Tibial artery (tissue), 4 donors: ENCODE data around the gene KDM4B.
"Not testable (repeated sequence)": the region's sequence is repeated elsewhere in the genome, so short reads cannot be mapped to it uniquely, and the experiment has no call there.

Experiments used
- DNase-seq, 2 donors: peaks; one replicate each; pipeline ENCODE4 v3.0.0-alpha.2; 2019
- H3K27ac ChIP-seq, 2 donors: fragments of 200-600 bp; sonication (generic) in 1 of 2; 1 replicate in 1 of 2; 2 replicates in 1 of 2; pipeline ENCODE4 v1.5.1; 2018 to 2019; ENCODE audit warnings: mild to moderate bottlenecking in 1 of 2
- H3K27me3 ChIP-seq, 2 donors: fragments of 200-600 bp; sonication (generic) in 1 of 2; one replicate each; pipeline versions ENCODE4 v1.5.1 to v1.6.0; 2016 to 2019
- H3K36me3 ChIP-seq, 3 donors: fragments of 200-600 bp; sonication (generic) in 2 of 3; one replicate each; pipeline ENCODE4 v1.5.1; 2016 to 2019; ENCODE audit warnings: mild to moderate bottlenecking in 2 of 3
- H3K4me1 ChIP-seq, 4 donors: fragments of 200-600 bp; sonication (generic) in 2 of 4; 1 replicate in 3 of 4; 2 replicates in 1 of 4; pipeline ENCODE4 v1.5.1; 2016 to 2019
- H3K4me3 ChIP-seq, 2 donors: fragments of 200-600 bp; sonication (generic) in 1 of 2; 1 replicate in 1 of 2; 2 replicates in 1 of 2; pipeline ENCODE4 v1.5.1; 2018 to 2019; ENCODE audit warnings: mild to moderate bottlenecking in 2 of 2
- H3K9me3 ChIP-seq, 3 donors: fragments of 200-600 bp; sonication (generic) in 1 of 3; one replicate each; pipeline ENCODE4 v1.5.1; 2016 to 2019
- CTCF ChIP-seq, 2 experiments: fragments of 200-600 bp in 1 of 2; fragments of 450-650 bp in 1 of 2; IDR thresholded peaks; one replicate each; pipeline ENCODE4 v1.5.1; 2017 to 2019; ENCODE audit warnings: antibody characterized with exemption in 2 of 2, mild to moderate bottlenecking in 1 of 2, moderate library complexity in 1 of 2
- intact Hi-C: fragments of 100-400 bp; cut with DNase I; formaldehyde crosslinking; loops from one replicate; pipeline ENCODE4 v1.15.0; 2023; ENCODE audit warnings: low total_unique reads

The KDM4B gene

GRCh38 chr19:5029596-5029995 is 60.7 kb downstream of the KDM4B start:
- peak; percentile 37 to 49 for TF ChIP-seq CTCF (IDR thresholded peaks at IDR 0.05)
- H3K27me3 ChIP-seq, H3K4me3 ChIP-seq, H3K9me3 ChIP-seq, H3K27ac ChIP-seq, intact Hi-C loops: not testable (repeated sequence)
- Histone ChIP-seq H3K36me3 (peaks cover 11 to 25% (median 22%) of the 10 kb centered on the region in 3 donors), H3K4me1 (peaks cover 0 to 25% (median 9%) of the 10 kb centered on the region in 4 donors)
- peak in 1 of 2 donors; percentile 46 for DNase-seq

GRCh38 chr19:5030136-5030820 is 61.4 kb downstream of the KDM4B start:
- Histone ChIP-seq H3K36me3 (peaks cover 11 to 32% (median 28%) of the 10 kb centered on the region in 3 donors), H3K4me3 (no peak overlapping the region), H3K9me3 (no peaks in the 10 kb centered on the region), H3K27me3 (no peaks in the 10 kb centered on the region), H3K4me1 (peaks cover 0 to 27% (median 11%) of the 10 kb centered on the region in 4 donors), H3K27ac (no peak overlapping the region)
- intact Hi-C loops: loop anchor here (2.0 to 10.0 kb wide), 3 partner anchors 155 to 295 kb away; no protein-coding TSS in a partner anchor
- no peak for TF ChIP-seq CTCF (IDR thresholded peaks at IDR 0.05)
- no peak for DNase-seq

- DNase-seq: no peak
- H3K4me1 ChIP-seq: peaks cover 0 to 33% (median 14%) of the 10 kb centered on the region in 4 donors
- intact Hi-C loops: loop anchor here (2.0 to 10.0 kb wide), 3 partner anchors 156 to 296 kb away; no protein-coding TSS in a partner anchor
Measured at GRCh38 chr19:5030822-5031221, 61.9 kb downstream of the KDM4B start.

GRCh38 chr19:5031231-5032100 is 62.6 kb downstream of the KDM4B start:
- Histone ChIP-seq H3K36me3 (peaks cover 11 to 34% (median 28%) of the 10 kb centered on the region in 3 donors), H3K4me3 (no peak overlapping the region), H3K4me1 (peaks cover 4 to 38% (median 18%) of the 10 kb centered on the region in 4 donors), H3K27ac (no peak overlapping the region), H3K9me3 (no peaks in the 10 kb centered on the region), H3K27me3 (no peaks in the 10 kb centered on the region)
- DNase-seq: peak; percentile 80 to 87
- peak; percentile 91 to 92 for TF ChIP-seq CTCF (IDR thresholded peaks at IDR 0.05)
- intact Hi-C loops: loop anchor here (2.0 to 10.0 kb wide), 3 partner anchors 157 to 297 kb away; no protein-coding TSS in a partner anchor

More at GRCh38 chr19:5030822-5031221, 61.9 kb downstream of the KDM4B start:
- no peak overlapping the region for H3K4me3 ChIP-seq
- TF ChIP-seq CTCF (IDR thresholded peaks at IDR 0.05): no peak
- no peaks in the 10 kb centered on the region for H3K27me3 ChIP-seq
- no peaks in the 10 kb centered on the region for H3K9me3 ChIP-seq
- H3K27ac ChIP-seq: no peak overlapping the region
- H3K36me3 ChIP-seq: peaks cover 11 to 34% (median 28%) of the 10 kb centered on the region in 3 donors

- H3K27ac ChIP-seq: no peak overlapping the region
- DNase-seq: no peak
- peaks cover 11 to 34% (median 28%) of the 10 kb centered on the region in 3 donors for H3K36me3 ChIP-seq
- TF ChIP-seq CTCF (IDR thresholded peaks at IDR 0.05): no peak
- H3K9me3 ChIP-seq: no peaks in the 10 kb centered on the region
- intact Hi-C loops: loop anchor here (5.0 to 10.0 kb wide), 2 partner anchors 225 to 298 kb away; no protein-coding TSS in a partner anchor
- no peaks in the 10 kb centered on the region for H3K27me3 ChIP-seq
- H3K4me3 ChIP-seq: no peak overlapping the region
- H3K4me1 ChIP-seq: peaks cover 6 to 40% (median 24%) of the 10 kb centered on the region in 4 donors
Measured at GRCh38 chr19:5032101-5032967, 63.4 kb downstream of the KDM4B start.
